Naive B cell (primary cell): ENCODE data around the gene ADGRL3. TPM values are rescaled to one million over a fixed set of nuclear protein-coding genes. Genes with fewer than 3 reads are reported as not detected.

Experiments
- ATAC-seq, 2 donors: fragments of 150-1000 bp; cut with Tn5 transposase; 2 replicates each; pipeline ENCODE4 v1.10.0; 2021; ENCODE audit warnings: low read depth in 2 of 2, mild to moderate bottlenecking in 2 of 2, moderate library complexity in 2 of 2
- DNase-seq: peaks from one replicate; pipeline ENCODE4 v3.0.0; 2022
- H3K27ac Mint-ChIP-seq, 6 donors: one replicate each; pipeline ENCODE4 v1.8.0; 2020 to 2022; ENCODE audit warnings: mild to moderate bottlenecking in 6 of 6, mixed read lengths in 6 of 6, moderate library complexity in 5 of 6, inconsistent platforms in 2 of 6
- H3K27me3 Mint-ChIP-seq, 3 donors: one replicate each; pipeline ENCODE4 v1.8.0; 2021 to 2022; ENCODE audit warnings: mixed read lengths in 3 of 3, mild to moderate bottlenecking in 1 of 3
- H3K36me3 Mint-ChIP-seq, 2 donors: one replicate each; pipeline ENCODE4 v1.8.0; 2020 to 2022; ENCODE audit warnings: mixed read lengths in 2 of 2, inconsistent platforms in 1 of 2, mild to moderate bottlenecking in 1 of 2
- H3K4me1 Mint-ChIP-seq, 3 donors: one replicate each; pipeline ENCODE4 v1.8.0; 2020 to 2022; ENCODE audit warnings: mixed read lengths in 3 of 3, inconsistent platforms in 1 of 3, mild to moderate bottlenecking in 1 of 3, moderate library complexity in 1 of 3
- H3K4me3 Mint-ChIP-seq, 8 donors: one replicate each; pipeline ENCODE4 v1.8.0; 2020 to 2022; ENCODE audit warnings: mild to moderate bottlenecking in 8 of 8, mixed read lengths in 8 of 8, moderate library complexity in 8 of 8, inconsistent platforms in 2 of 8
- H3K9me3 Mint-ChIP-seq, 7 donors: one replicate each; pipeline ENCODE4 v1.8.0; 2020 to 2022; ENCODE audit warnings: mixed read lengths in 7 of 7, mild to moderate bottlenecking in 5 of 7, inconsistent platforms in 2 of 7, moderate library complexity in 1 of 7
- polyA plus RNA-seq, 6 donors: library from polyadenylated mRNA; unstranded; fragments of 300-500 nt; fragmentation: Illumina TruSeq; gene quantifications; one replicate each; pipeline ENCODE4 v1.2.3, GENCODE V29; 2021; ENCODE audit warnings: low read depth in 6 of 6

Gene ADGRL3
- polyA plus RNA-seq, 6 donors from 2014 or later: not detected

DNA sequence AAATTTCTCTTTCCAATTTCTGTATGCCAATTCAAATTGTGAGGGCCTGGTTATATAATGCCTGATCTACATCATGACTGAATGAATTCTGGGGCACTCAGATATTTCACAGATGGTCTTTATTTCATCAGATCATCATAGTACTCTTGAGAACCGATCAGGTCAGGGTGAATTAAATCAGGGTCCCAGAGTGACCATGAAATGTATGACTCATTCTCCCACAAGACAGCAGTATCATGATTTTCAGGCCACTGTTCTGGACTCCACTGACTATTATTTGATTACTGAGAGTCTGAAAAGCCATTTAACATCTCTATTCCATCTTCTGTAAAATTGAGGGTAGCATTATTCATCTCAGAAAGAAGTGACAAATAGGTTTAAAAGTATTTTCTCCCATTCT, 471.5 kb downstream of the ADGRL3 start:
- ATAC-seq: no peak
- H3K36me3 Mint-ChIP-seq: no peaks in the 10 kb centered on the region
- no peak for DNase-seq
- H3K27me3 Mint-ChIP-seq: no peaks in the 10 kb centered on the region
- no peak overlapping the region for H3K4me3 Mint-ChIP-seq
- H3K4me1 Mint-ChIP-seq: no peaks in the 10 kb centered on the region
- no peak overlapping the region for H3K27ac Mint-ChIP-seq
- H3K9me3 Mint-ChIP-seq: peaks cover 0 to 11% (median 2%) of the 10 kb centered on the region in 7 donors

- Mint-ChIP-seq H3K27ac (no peak overlapping the region), H3K4me3 (no peak overlapping the region), H3K27me3 (no peaks in the 10 kb centered on the region), H3K9me3 (peaks cover 0 to 11% (median 2%) of the 10 kb centered on the region in 7 donors), H3K4me1 (no peaks in the 10 kb centered on the region), H3K36me3 (no peaks in the 10 kb centered on the region)
- ATAC-seq (no peak), DNase-seq (no peak)
Observed at GRCh38 chr4:61675464-61675863, 475.3 kb downstream of the ADGRL3 start.

DNA sequence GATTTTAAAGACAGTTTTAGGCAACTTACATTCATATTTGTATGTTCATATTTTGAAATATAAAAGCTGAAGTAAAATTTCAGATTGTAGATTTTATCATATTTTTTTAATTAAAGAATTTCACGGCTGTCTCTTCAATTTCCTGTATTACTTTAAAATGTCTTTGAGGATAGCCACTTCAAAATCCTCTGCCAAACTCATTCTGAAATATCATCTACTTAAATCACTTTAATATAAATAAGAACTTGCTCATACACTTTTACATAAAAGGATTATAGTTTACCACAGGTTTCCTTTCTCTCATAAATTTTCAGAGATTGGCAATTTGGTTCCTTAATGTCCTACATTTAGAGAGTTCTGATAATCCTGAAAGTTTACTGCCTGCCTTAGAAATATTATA, 478.2 kb downstream of the ADGRL3 start:
- no peak overlapping the region for H3K4me3 Mint-ChIP-seq
- no peak for DNase-seq
- H3K27ac Mint-ChIP-seq: no peak overlapping the region
- ATAC-seq: no peak
- H3K4me1 Mint-ChIP-seq: no peaks in the 10 kb centered on the region
- no peaks in the 10 kb centered on the region for H3K27me3 Mint-ChIP-seq
- no peaks in the 10 kb centered on the region for H3K36me3 Mint-ChIP-seq
- H3K9me3 Mint-ChIP-seq: peaks cover 0 to 7% (median 3%) of the 10 kb centered on the region in 7 donors

- peaks cover 0 to 1% (median 0%) of the 10 kb centered on the region in 7 donors for H3K9me3 Mint-ChIP-seq
- no peaks in the 10 kb centered on the region for H3K36me3 Mint-ChIP-seq
- H3K4me3 Mint-ChIP-seq: no peak overlapping the region
- H3K27me3 Mint-ChIP-seq: no peaks in the 10 kb centered on the region
- no peak for ATAC-seq
- H3K27ac Mint-ChIP-seq: no peak overlapping the region
- DNase-seq: no peak
- no peaks in the 10 kb centered on the region for H3K4me1 Mint-ChIP-seq
Observed at GRCh38 chr4:61693520-61693919, 493.4 kb downstream of the ADGRL3 start.

DNA sequence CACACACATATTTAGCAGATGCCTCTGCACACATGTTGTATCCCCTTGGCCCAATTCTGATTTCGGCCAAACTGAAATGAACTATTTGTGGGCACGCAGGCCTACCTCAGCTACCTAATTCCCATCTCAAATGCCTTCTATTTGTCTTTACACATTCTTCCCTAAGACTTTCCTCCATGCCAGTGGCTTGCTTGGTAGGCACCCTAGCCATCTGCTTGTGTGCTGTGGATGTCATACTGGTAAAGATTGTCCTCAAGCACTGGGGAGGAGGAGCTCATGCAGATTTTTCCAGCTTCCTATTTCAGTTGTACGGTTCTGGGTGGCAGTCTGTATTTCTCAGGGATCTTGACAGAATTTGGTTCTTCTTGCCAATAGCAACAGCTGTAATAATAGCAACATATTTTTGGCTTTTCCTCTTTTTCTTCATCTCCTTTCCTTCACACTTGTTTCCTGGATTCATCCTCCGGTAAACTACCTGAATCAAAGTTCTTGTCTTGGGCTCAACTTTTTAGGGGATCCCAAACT, 514.3 kb downstream of the ADGRL3 start:
- Mint-ChIP-seq H3K27me3 (no peaks in the 10 kb centered on the region), H3K4me1 (no peaks in the 10 kb centered on the region)

DNA sequence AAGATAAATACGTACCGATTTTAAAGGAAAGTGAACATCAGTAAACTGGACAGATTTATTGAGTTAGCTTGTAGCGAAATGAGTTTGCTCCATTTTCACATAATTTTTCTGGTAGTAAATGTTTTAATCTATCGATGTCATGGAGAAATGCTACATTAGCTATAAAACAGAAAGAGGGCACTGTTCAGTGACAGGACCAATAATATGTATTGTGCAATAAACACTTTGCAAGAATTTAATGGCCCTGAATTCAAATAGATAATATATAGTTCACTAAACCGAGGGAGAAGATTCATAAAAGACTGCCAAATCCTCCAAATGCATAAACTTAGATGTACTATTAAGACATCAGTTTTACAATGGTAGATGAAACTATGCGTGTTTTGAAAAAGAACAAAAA, 516.3 kb downstream of the ADGRL3 start:
- H3K27me3 Mint-ChIP-seq: no peaks in the 10 kb centered on the region
- H3K36me3 Mint-ChIP-seq: no peaks in the 10 kb centered on the region
- peaks cover 0 to 7% (median 1%) of the 10 kb centered on the region in 7 donors for H3K9me3 Mint-ChIP-seq
- ATAC-seq (no peak), DNase-seq (no peak)
- no peak overlapping the region for H3K27ac Mint-ChIP-seq
- H3K4me1 Mint-ChIP-seq: no peaks in the 10 kb centered on the region
- H3K4me3 Mint-ChIP-seq: no peak overlapping the region

More for the DNA sequence above, 514.3 kb downstream of the ADGRL3 start:
- Mint-ChIP-seq H3K9me3 (peaks cover 0 to 7% (median 0%) of the 10 kb centered on the region in 7 donors), H3K27ac (no peak overlapping the region), H3K36me3 (no peaks in the 10 kb centered on the region), H3K4me3 (no peak overlapping the region)
- ATAC-seq (no peak), DNase-seq (no peak)

DNA sequence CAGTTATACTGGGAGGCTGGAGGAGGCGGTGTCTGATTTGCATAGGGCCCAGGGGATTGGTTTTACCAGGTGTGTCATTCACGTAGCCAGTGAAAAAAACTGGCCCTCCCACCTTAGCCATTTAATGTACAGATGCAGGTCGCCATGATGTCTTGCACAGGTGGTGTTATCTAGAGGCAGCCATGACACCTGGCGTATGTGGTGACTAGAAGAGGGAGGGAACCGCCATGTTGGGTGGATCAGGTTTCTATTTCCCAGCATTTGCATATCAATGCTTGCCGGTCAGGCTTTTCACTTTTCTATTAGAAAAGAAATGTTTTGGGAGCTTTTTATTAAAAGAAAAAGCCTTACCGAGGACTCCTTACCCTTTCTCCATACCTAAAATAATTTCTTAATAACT, 523.4 kb downstream of the ADGRL3 start:
- DNase-seq (no peak), ATAC-seq (no peak)
- Mint-ChIP-seq H3K4me3 (no peak overlapping the region), H3K27me3 (no peaks in the 10 kb centered on the region), H3K4me1 (no peaks in the 10 kb centered on the region), H3K27ac (no peak overlapping the region), H3K9me3 (peaks cover 0 to 6% (median 3%) of the 10 kb centered on the region in 7 donors), H3K36me3 (no peaks in the 10 kb centered on the region)

DNA sequence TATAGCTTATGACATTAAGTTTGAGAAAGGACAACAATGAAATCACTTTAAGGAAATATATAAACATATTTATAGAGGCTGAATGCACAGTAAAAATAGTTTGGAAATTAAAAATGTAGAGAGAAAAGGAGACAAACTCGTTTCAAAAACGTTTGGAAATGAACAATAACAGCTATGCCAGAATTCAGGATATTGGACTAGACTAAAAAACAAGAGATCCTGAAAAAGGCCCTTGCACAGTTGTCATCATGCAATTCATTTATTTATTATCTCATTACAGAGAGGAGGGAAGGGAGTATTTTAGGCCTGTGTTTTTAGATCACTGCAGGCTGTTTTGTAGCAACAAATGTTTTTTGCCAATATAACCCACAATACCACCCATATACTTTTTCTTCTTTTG, 527.2 kb downstream of the ADGRL3 start:
- Mint-ChIP-seq H3K27me3 (no peaks in the 10 kb centered on the region), H3K4me3 (no peak overlapping the region), H3K4me1 (no peaks in the 10 kb centered on the region), H3K9me3 (peaks cover 0 to 5% (median 0%) of the 10 kb centered on the region in 7 donors), H3K27ac (no peak overlapping the region), H3K36me3 (no peaks in the 10 kb centered on the region)
- ATAC-seq: no peak
- no peak for DNase-seq

DNA sequence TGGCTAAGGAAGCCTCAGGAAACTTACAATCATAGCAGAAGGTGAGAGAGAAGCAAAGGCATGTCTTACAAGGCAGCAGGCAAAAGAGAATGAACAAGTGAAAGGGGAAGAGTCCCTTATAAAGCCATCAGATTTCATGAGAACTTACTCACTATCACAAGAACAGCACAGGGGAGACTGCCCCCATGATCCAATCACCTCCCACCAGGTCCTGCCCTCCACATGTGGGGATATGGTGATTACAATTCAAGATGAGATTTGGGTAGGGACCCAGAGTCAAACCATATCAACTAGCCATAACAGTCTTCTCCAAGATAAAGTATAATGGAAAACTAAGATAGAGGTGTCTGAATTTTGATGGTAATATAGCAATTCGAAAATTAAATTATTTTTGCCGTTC, 534.3 kb downstream of the ADGRL3 start:
- no peaks in the 10 kb centered on the region for H3K4me1 Mint-ChIP-seq
- no peak for DNase-seq
- peaks cover 0 to 9% (median 2%) of the 10 kb centered on the region in 7 donors for H3K9me3 Mint-ChIP-seq
- no peak overlapping the region for H3K4me3 Mint-ChIP-seq
- H3K27ac Mint-ChIP-seq: no peak overlapping the region
- H3K36me3 Mint-ChIP-seq: no peaks in the 10 kb centered on the region
- no peak for ATAC-seq
- no peaks in the 10 kb centered on the region for H3K27me3 Mint-ChIP-seq

DNA sequence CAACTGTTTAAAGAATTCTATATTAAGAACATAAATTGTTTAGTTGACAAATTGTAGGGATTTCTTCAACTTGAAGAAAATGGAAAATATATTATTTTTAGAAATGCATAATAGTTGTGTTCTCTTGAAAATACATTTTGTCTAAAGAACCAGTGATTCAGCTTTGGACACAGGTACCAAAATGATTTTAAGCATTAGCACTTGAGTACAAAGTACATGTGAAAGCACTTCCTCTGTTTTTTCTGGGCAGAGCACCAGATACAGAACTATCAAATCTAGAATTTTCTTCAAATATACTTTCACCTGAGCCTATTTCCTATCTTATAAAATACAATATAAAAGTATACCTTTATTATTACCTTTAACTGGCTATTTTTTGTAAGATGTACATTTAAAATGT, 539.8 kb downstream of the ADGRL3 start:
- Mint-ChIP-seq H3K36me3 (no peaks in the 10 kb centered on the region), H3K27me3 (no peaks in the 10 kb centered on the region), H3K4me1 (no peaks in the 10 kb centered on the region), H3K4me3 (no peak overlapping the region), H3K27ac (no peak overlapping the region), H3K9me3 (peaks cover 0 to 7% (median 2%) of the 10 kb centered on the region in 7 donors)
- ATAC-seq (no peak), DNase-seq (no peak)

- ATAC-seq (no peak), DNase-seq (no peak)
- no peaks in the 10 kb centered on the region for H3K27me3 Mint-ChIP-seq
- no peak overlapping the region for H3K4me3 Mint-ChIP-seq
- H3K36me3 Mint-ChIP-seq: no peaks in the 10 kb centered on the region
- no peaks in the 10 kb centered on the region for H3K4me1 Mint-ChIP-seq
- H3K9me3 Mint-ChIP-seq: peaks cover 0 to 7% (median 2%) of the 10 kb centered on the region in 7 donors
- H3K27ac Mint-ChIP-seq: no peak overlapping the region
Observed at GRCh38 chr4:61740886-61741285, 540.8 kb downstream of the ADGRL3 start.

DNA sequence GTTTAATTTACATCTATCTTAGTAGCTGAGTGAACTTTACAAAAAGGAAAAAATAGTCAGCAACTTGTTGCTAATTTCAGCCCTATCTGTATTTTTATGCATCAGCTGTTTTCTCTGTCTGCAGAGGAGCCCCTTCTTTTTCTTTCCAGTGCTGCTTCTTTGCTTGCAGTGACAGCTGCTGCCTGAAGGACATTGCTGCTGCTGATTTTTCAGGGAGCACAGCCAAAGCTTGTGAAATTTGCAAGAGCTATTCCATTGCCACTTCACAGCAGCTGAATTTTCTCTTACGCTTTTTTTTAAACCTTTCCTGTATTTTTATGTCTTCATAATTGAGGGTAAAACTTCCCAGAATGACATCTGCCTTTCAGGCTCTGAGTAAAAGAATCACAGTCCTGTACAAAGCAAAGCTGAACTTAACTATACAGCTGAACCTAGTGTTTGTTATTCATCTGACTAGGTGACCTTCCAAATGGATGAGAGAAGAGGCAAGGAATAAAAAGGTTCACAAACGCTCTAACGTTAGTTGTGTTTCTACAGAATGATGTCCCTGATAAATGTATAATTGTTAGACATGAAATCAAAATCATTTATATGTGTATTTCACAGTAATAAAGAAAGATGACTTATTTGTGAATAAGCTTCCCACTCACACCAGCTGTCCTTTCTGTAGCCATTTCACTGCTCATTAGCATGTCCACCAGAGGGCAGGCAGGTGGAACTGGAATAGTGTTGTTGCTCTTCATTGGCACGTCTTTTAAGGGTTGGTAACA, 541.4 kb downstream of the ADGRL3 start:
- ATAC-seq: no peak
- Mint-ChIP-seq H3K27ac (no peak overlapping the region), H3K36me3 (no peaks in the 10 kb centered on the region), H3K4me3 (no peak overlapping the region), H3K4me1 (no peaks in the 10 kb centered on the region), H3K9me3 (peaks cover 0 to 8% (median 4%) of the 10 kb centered on the region in 7 donors), H3K27me3 (no peaks in the 10 kb centered on the region)
- DNase-seq: no peak

- H3K4me1 Mint-ChIP-seq: no peaks in the 10 kb centered on the region
- peaks cover 0 to 18% (median 7%) of the 10 kb centered on the region in 7 donors for H3K9me3 Mint-ChIP-seq
Observed at GRCh38 chr4:61750810-61751209, 550.7 kb downstream of the ADGRL3 start.

DNA sequence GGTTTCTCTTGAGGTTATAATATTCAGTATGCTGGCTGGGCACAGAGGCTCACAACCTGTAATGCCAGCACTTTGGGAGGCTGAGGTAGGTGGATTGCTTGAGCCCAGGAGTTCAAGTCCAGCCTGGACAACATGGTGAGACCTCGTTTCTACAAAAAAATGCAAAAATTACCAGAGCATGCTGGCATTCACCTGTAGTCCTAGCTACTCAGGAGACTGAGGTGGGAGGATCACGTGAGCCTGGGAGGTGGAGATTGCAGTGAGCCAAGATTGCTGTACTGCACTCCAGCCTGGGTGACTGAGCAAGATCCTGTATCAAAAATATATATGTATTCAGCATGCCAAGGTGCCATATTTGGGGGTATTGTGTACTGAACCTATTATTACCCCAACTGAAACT, 552.5 kb downstream of the ADGRL3 start:
- no peak for DNase-seq
- H3K4me3 Mint-ChIP-seq: no peak overlapping the region
- no peaks in the 10 kb centered on the region for H3K4me1 Mint-ChIP-seq
- H3K9me3 Mint-ChIP-seq: peaks cover 0 to 20% (median 10%) of the 10 kb centered on the region in 7 donors
- H3K36me3 Mint-ChIP-seq: no peaks in the 10 kb centered on the region
- ATAC-seq: no peak
- no peak overlapping the region for H3K27ac Mint-ChIP-seq
- no peaks in the 10 kb centered on the region for H3K27me3 Mint-ChIP-seq

More at GRCh38 chr4:61750810-61751209, 550.7 kb downstream of the ADGRL3 start:
- no peaks in the 10 kb centered on the region for H3K27me3 Mint-ChIP-seq
- no peak for ATAC-seq
- no peaks in the 10 kb centered on the region for H3K36me3 Mint-ChIP-seq
- H3K27ac Mint-ChIP-seq: no peak overlapping the region
- DNase-seq: no peak
- no peak overlapping the region for H3K4me3 Mint-ChIP-seq
